WTC11 (cell line): Measurements from ENCODE around the gene CEP295NL. TPM values are rescaled to one million over a fixed set of nuclear protein-coding genes. Genes with fewer than 3 reads are reported as not detected.

Experiments
- ATAC-seq: fragments of 200-7000 bp; cut with Tn5 transposase; 2 replicates; pipeline ENCODE4 v1.10.0; 2021; ENCODE audit warnings: mild to moderate bottlenecking, moderate library complexity
- CTCF ChIA-PET: fragments of 300-600 bp; sonication (Branson Sonifier 250); formaldehyde crosslinking; loops from one replicate; lab custom pipeline; 2021; ENCODE audit warnings: antibody characterized with exemption; lab: Charles Lee
- POLR2A ChIA-PET: fragments of 350-600 bp; sonication (Branson Sonifier 250); formaldehyde crosslinking; loops from one replicate; lab custom pipeline; 2021; ENCODE audit warnings: antibody characterized with exemption; lab: Charles Lee
- DNase-seq: peaks from one replicate; pipeline ENCODE4 v3.0.0; 2021; ENCODE audit warnings: low spot score
- H3K27ac Mint-ChIP-seq: 2 replicates; pipeline ENCODE4 v1.8.0; 2021; ENCODE audit warnings: mixed read lengths
- H3K27me3 Mint-ChIP-seq: 2 replicates; pipeline ENCODE4 v1.8.0; 2021; ENCODE audit warnings: low read depth, mild to moderate bottlenecking, moderate library complexity, mixed read lengths
- H3K36me3 Mint-ChIP-seq: 2 replicates; pipeline ENCODE4 v1.8.0; 2021; ENCODE audit warnings: mixed read lengths
- H3K4me1 Mint-ChIP-seq: 2 replicates; pipeline ENCODE4 v1.8.0; 2022; ENCODE audit warnings: mixed read lengths
- H3K4me3 Mint-ChIP-seq: 2 replicates; pipeline ENCODE4 v1.8.0; 2021; ENCODE audit warnings: mild to moderate bottlenecking, moderate library complexity, mixed read lengths
- H3K9me3 Mint-ChIP-seq: 2 replicates; pipeline ENCODE4 v1.8.0; 2021; ENCODE audit warnings: mixed read lengths
- HMGA2 ChIP-seq: fragments of 250-450 bp; sonication (Bioruptor Pico); IDR thresholded peaks from 2 replicates; pipeline ENCODE4 v1.4.0; 2021; ENCODE audit warnings: mild to moderate bottlenecking, moderate library complexity
- IRF2 ChIP-seq: sonication (generic); formaldehyde crosslinking; IDR thresholded peaks from 2 replicates; pipeline ENCODE4 v1.8.0; 2022; ENCODE audit warnings: low read depth, missing genetic modification reagents, borderline replicate concordance
- JUN ChIP-seq: sonication (generic); formaldehyde crosslinking; IDR thresholded peaks from 2 replicates; pipeline ENCODE4 v1.8.0; 2023; ENCODE audit warnings: mild to moderate bottlenecking, missing genetic modification reagents
- MYBL2 ChIP-seq: sonication (generic); formaldehyde crosslinking; IDR thresholded peaks from 2 replicates; pipeline ENCODE4 v1.8.1; 2023; ENCODE audit warnings: mild to moderate bottlenecking, moderate library complexity, missing genetic modification reagents
- SMAD3 ChIP-seq: sonication (generic); formaldehyde crosslinking; IDR thresholded peaks from 2 replicates; pipeline ENCODE4 v1.8.0; 2022; ENCODE audit warnings: missing genetic modification reagents, mild to moderate bottlenecking, borderline replicate concordance
- SP1 ChIP-seq: sonication (generic); formaldehyde crosslinking; conservative IDR thresholded peaks from 2 replicates; pipeline ENCODE4 v1.8.1; 2022; ENCODE audit warnings: missing genetic modification reagents
- ZNF138 ChIP-seq: sonication (generic); formaldehyde crosslinking; conservative IDR thresholded peaks from 2 replicates; pipeline ENCODE4 v1.8.1; 2022; ENCODE audit warnings: mild to moderate bottlenecking, moderate library complexity, missing genetic modification reagents
- total RNA-seq: library from RNA; stranded (reverse); gene quantifications from 3 replicates; pipeline ENCODE4 v1.2.3, GENCODE V29; 2021
- TF ChIP-seq, protein P1 (sequence below): fragments of 250-450 bp; sonication (Bioruptor Pico); IDR thresholded peaks from 2 replicates; pipeline ENCODE4 v1.9.0; 2021; ENCODE audit warnings: mild to moderate bottlenecking
- TF ChIP-seq, protein P2 (sequence below): sonication (generic); formaldehyde crosslinking; conservative IDR thresholded peaks from 2 replicates; pipeline ENCODE4 v1.8.1; 2022; ENCODE audit warnings: mild to moderate bottlenecking, missing genetic modification reagents
- TF ChIP-seq, protein P3 (sequence below): sonication (generic); formaldehyde crosslinking; IDR thresholded peaks from 2 replicates; pipeline ENCODE4 v1.8.1; 2023; ENCODE audit warnings: mild to moderate bottlenecking, missing genetic modification reagents, moderate library complexity
- TF ChIP-seq, protein P4 (sequence below): sonication (generic); formaldehyde crosslinking; IDR thresholded peaks from 2 replicates; pipeline ENCODE4 v1.8.1; 2023; ENCODE audit warnings: mild to moderate bottlenecking, missing genetic modification reagents
- TF ChIP-seq, protein P5 (sequence below): sonication (generic); formaldehyde crosslinking; conservative IDR thresholded peaks from 2 replicates; pipeline ENCODE4 v1.8.1; 2023; ENCODE audit warnings: mild to moderate bottlenecking, low read depth, missing genetic modification reagents, moderate library complexity
- TF ChIP-seq, protein P6 (sequence below): sonication (generic); formaldehyde crosslinking; IDR thresholded peaks from 2 replicates; pipeline ENCODE4 v1.8.0; 2022; ENCODE audit warnings: missing genetic modification reagents
- TF ChIP-seq, protein P7 (sequence below): sonication (generic); formaldehyde crosslinking; IDR thresholded peaks from 2 replicates; pipeline ENCODE4 v1.8.0; 2023; ENCODE audit warnings: mild to moderate bottlenecking, missing genetic modification reagents

The CEP295NL gene
- total RNA-seq, 1 experiment from 2014 or later, result 0.61 TPM

DNA sequence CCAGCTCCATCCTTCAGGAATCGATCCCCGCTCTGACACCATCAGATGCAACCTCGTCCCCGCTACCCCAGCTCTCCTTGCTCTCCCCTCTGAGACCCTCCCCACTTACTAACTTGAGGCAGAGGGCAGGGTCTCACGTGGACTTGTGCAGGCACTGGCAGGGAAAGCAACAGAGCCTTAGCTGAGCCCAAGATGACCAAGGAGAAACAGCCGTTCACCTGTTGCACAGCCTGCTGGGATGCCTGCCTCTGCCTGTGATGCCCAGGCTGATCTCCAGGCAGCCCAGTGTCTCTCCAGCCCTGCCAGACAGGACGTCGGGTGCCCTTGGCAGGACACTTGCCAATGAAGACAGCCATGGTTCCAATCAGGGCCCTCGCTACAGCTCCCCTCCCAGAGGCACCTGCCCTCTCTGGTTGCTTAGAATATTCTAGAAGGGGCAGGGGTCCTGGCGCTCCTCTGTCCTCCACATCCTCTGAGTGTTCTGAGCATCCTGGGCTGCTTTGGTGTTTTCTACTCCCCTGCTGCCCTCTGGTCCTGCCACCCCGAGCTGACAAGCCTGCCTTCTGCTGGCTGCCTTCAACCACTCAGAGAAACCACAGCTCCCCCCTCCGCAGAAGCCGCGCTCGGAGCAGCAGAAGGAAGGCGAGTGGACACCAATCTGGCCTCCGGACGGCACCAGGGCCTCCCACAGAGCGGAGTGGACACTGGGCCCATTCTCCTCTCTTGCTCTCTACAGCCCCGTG is 6.7 kb downstream of the CEP295NL start:
- H3K27ac Mint-ChIP-seq, result no peak overlapping the region
- ATAC-seq (no peak), DNase-seq (no peak)
- no peaks in the 10 kb centered on the region for H3K36me3 Mint-ChIP-seq
- ChIA-PET CTCF (interaction anchor here (1.3 to 1.7 kb wide), 4 partner anchors 30 to 495 kb away, joined by 3 to 4 read pairs (median 4); no protein-coding TSS in a partner anchor), POLR2A (no interaction called here)
- no peak overlapping the region for H3K4me3 Mint-ChIP-seq
- H3K27me3 Mint-ChIP-seq, result no peaks in the 10 kb centered on the region
- no peaks in the 10 kb centered on the region for H3K9me3 Mint-ChIP-seq
- peaks cover 14% of the 10 kb centered on the region for H3K4me1 Mint-ChIP-seq
- no peak for TF ChIP-seq JUN
- TF ChIP-seq IRF2 (CRISPR knock-in tag), result no peak
- no peak for TF ChIP-seq SP1 (CRISPR knock-in tag)
- TF ChIP-seq, protein P1, sequence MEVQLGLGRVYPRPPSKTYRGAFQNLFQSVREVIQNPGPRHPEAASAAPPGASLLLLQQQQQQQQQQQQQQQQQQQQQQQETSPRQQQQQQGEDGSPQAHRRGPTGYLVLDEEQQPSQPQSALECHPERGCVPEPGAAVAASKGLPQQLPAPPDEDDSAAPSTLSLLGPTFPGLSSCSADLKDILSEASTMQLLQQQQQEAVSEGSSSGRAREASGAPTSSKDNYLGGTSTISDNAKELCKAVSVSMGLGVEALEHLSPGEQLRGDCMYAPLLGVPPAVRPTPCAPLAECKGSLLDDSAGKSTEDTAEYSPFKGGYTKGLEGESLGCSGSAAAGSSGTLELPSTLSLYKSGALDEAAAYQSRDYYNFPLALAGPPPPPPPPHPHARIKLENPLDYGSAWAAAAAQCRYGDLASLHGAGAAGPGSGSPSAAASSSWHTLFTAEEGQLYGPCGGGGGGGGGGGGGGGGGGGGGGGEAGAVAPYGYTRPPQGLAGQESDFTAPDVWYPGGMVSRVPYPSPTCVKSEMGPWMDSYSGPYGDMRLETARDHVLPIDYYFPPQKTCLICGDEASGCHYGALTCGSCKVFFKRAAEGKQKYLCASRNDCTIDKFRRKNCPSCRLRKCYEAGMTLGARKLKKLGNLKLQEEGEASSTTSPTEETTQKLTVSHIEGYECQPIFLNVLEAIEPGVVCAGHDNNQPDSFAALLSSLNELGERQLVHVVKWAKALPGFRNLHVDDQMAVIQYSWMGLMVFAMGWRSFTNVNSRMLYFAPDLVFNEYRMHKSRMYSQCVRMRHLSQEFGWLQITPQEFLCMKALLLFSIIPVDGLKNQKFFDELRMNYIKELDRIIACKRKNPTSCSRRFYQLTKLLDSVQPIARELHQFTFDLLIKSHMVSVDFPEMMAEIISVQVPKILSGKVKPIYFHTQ (CRISPR knock-in tag), result no peak
- TF ChIP-seq, protein P2, sequence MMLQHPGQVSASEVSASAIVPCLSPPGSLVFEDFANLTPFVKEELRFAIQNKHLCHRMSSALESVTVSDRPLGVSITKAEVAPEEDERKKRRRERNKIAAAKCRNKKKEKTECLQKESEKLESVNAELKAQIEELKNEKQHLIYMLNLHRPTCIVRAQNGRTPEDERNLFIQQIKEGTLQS (CRISPR knock-in tag), result no peak
- TF ChIP-seq ZNF138 (CRISPR knock-in tag), result no peak
- TF ChIP-seq, protein P3, sequence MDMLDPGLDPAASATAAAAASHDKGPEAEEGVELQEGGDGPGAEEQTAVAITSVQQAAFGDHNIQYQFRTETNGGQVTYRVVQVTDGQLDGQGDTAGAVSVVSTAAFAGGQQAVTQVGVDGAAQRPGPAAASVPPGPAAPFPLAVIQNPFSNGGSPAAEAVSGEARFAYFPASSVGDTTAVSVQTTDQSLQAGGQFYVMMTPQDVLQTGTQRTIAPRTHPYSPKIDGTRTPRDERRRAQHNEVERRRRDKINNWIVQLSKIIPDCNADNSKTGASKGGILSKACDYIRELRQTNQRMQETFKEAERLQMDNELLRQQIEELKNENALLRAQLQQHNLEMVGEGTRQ (CRISPR knock-in tag), result no peak

DNA sequence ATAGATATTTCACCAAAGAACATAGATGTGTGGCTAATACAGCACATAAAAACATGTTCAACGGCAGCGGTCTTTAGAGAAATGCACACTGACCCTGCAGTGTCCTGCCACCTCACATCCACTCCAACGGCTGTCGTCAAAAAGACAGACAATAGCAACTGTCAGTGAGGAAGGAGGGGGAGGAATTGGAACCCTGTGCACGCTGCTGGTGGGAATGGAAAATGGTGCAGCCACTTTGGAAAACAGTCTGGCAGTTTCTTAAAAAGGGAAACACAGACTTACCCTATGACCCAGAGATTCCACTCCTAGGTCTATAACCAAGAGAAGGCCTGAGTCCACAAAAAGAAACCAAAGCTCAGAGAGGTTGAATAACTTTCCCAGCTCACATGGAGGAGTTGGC is 7.7 kb downstream of the CEP295NL start:
- H3K4me3 Mint-ChIP-seq, result no peak overlapping the region
- no peak for DNase-seq
- ChIA-PET POLR2A (no interaction called here), CTCF (interaction anchor here (1.5 to 1.7 kb wide), 2 partner anchors 77 to 496 kb away, joined by 3 to 4 read pairs; no protein-coding TSS in a partner anchor)
- peaks cover 14% of the 10 kb centered on the region for H3K4me1 Mint-ChIP-seq
- H3K9me3 Mint-ChIP-seq, result no peaks in the 10 kb centered on the region
- ATAC-seq, result no peak
- H3K27ac Mint-ChIP-seq, result no peak overlapping the region
- H3K27me3 Mint-ChIP-seq, result no peaks in the 10 kb centered on the region
- TF ChIP-seq HMGA2 (no peak), SMAD3 (no peak), MYBL2 (CRISPR knock-in tag) (no peak), IRF2 (CRISPR knock-in tag) (no peak)
- TF ChIP-seq, protein P4, sequence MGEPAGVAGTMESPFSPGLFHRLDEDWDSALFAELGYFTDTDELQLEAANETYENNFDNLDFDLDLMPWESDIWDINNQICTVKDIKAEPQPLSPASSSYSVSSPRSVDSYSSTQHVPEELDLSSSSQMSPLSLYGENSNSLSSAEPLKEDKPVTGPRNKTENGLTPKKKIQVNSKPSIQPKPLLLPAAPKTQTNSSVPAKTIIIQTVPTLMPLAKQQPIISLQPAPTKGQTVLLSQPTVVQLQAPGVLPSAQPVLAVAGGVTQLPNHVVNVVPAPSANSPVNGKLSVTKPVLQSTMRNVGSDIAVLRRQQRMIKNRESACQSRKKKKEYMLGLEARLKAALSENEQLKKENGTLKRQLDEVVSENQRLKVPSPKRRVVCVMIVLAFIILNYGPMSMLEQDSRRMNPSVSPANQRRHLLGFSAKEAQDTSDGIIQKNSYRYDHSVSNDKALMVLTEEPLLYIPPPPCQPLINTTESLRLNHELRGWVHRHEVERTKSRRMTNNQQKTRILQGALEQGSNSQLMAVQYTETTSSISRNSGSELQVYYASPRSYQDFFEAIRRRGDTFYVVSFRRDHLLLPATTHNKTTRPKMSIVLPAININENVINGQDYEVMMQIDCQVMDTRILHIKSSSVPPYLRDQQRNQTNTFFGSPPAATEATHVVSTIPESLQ (CRISPR knock-in tag), result no peak
- TF ChIP-seq, protein P5, sequence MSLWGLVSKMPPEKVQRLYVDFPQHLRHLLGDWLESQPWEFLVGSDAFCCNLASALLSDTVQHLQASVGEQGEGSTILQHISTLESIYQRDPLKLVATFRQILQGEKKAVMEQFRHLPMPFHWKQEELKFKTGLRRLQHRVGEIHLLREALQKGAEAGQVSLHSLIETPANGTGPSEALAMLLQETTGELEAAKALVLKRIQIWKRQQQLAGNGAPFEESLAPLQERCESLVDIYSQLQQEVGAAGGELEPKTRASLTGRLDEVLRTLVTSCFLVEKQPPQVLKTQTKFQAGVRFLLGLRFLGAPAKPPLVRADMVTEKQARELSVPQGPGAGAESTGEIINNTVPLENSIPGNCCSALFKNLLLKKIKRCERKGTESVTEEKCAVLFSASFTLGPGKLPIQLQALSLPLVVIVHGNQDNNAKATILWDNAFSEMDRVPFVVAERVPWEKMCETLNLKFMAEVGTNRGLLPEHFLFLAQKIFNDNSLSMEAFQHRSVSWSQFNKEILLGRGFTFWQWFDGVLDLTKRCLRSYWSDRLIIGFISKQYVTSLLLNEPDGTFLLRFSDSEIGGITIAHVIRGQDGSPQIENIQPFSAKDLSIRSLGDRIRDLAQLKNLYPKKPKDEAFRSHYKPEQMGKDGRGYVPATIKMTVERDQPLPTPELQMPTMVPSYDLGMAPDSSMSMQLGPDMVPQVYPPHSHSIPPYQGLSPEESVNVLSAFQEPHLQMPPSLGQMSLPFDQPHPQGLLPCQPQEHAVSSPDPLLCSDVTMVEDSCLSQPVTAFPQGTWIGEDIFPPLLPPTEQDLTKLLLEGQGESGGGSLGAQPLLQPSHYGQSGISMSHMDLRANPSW (CRISPR knock-in tag), result no peak
- TF ChIP-seq, protein P6, sequence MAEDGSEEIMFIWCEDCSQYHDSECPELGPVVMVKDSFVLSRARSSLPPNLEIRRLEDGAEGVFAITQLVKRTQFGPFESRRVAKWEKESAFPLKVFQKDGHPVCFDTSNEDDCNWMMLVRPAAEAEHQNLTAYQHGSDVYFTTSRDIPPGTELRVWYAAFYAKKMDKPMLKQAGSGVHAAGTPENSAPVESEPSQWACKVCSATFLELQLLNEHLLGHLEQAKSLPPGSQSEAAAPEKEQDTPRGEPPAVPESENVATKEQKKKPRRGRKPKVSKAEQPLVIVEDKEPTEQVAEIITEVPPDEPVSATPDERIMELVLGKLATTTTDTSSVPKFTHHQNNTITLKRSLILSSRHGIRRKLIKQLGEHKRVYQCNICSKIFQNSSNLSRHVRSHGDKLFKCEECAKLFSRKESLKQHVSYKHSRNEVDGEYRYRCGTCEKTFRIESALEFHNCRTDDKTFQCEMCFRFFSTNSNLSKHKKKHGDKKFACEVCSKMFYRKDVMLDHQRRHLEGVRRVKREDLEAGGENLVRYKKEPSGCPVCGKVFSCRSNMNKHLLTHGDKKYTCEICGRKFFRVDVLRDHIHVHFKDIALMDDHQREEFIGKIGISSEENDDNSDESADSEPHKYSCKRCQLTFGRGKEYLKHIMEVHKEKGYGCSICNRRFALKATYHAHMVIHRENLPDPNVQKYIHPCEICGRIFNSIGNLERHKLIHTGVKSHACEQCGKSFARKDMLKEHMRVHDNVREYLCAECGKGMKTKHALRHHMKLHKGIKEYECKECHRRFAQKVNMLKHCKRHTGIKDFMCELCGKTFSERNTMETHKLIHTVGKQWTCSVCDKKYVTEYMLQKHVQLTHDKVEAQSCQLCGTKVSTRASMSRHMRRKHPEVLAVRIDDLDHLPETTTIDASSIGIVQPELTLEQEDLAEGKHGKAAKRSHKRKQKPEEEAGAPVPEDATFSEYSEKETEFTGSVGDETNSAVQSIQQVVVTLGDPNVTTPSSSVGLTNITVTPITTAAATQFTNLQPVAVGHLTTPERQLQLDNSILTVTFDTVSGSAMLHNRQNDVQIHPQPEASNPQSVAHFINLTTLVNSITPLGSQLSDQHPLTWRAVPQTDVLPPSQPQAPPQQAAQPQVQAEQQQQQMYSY (CRISPR knock-in tag), result no peak
- TF ChIP-seq, protein P7, sequence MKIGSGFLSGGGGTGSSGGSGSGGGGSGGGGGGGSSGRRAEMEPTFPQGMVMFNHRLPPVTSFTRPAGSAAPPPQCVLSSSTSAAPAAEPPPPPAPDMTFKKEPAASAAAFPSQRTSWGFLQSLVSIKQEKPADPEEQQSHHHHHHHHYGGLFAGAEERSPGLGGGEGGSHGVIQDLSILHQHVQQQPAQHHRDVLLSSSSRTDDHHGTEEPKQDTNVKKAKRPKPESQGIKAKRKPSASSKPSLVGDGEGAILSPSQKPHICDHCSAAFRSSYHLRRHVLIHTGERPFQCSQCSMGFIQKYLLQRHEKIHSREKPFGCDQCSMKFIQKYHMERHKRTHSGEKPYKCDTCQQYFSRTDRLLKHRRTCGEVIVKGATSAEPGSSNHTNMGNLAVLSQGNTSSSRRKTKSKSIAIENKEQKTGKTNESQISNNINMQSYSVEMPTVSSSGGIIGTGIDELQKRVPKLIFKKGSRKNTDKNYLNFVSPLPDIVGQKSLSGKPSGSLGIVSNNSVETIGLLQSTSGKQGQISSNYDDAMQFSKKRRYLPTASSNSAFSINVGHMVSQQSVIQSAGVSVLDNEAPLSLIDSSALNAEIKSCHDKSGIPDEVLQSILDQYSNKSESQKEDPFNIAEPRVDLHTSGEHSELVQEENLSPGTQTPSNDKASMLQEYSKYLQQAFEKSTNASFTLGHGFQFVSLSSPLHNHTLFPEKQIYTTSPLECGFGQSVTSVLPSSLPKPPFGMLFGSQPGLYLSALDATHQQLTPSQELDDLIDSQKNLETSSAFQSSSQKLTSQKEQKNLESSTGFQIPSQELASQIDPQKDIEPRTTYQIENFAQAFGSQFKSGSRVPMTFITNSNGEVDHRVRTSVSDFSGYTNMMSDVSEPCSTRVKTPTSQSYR (CRISPR knock-in tag), result no peak
- no peaks in the 10 kb centered on the region for H3K36me3 Mint-ChIP-seq
